IMR-90 (cell line): ENCODE results near the gene MTR. TPM values are rescaled to one million over a fixed set of nuclear protein-coding genes. Genes with fewer than 3 reads are reported as not detected.

ENCODE experiments used
- ATAC-seq: fragments of 200-7000 bp; cut with Tn5 transposase; 2 replicates; pipeline ENCODE4 v1.9.1; 2020; ENCODE audit warnings: low read depth, mild to moderate bottlenecking, moderate library complexity
- BruUV-seq: library from RNA; stranded (reverse); fragments of 400-500 nt; replicated peaks from 2 replicates; lab custom pipeline; 2021; lab: Mats Ljungman, UMichigan
- CTCF ChIA-PET: fragments of 300-600 bp; formaldehyde crosslinking; extraction: SDS; loops from one replicate; lab custom pipeline; 2021; ENCODE audit warnings: antibody characterized with exemption; lab: Yijun Ruan, JAX
- POLR2A ChIA-PET: fragments of 300-600 bp; sonication (Branson Sonifier 250); formaldehyde crosslinking; loops from one replicate; lab custom pipeline; 2022; ENCODE audit warnings: antibody characterized with exemption; ENCODE audit not compliant: unreplicated experiment; lab: Charles Lee
- DNase-seq: peaks from one replicate; pipeline ENCODE4 v3.0.0; 2013
- H2AFZ ChIP-seq: replicated peaks from 2 replicates; pipeline ENCODE3; 2013; ENCODE audit warnings: low read length, mild to moderate bottlenecking; ENCODE audit not compliant: poor library complexity
- H2AK5ac ChIP-seq: 2 replicates; pipeline ENCODE4 v1.6.1; 2013; ENCODE audit warnings: low read depth, low read length, inconsistent platforms
- H2AK9ac ChIP-seq: replicated peaks from 2 replicates; pipeline ENCODE3; 2013; ENCODE audit warnings: mild to moderate bottlenecking, low read depth, low read length, moderate library complexity; ENCODE audit not compliant: poor library complexity
- H2BK120ac ChIP-seq: 2 replicates; pipeline ENCODE4 v1.6.1; 2013; ENCODE audit warnings: low read depth, low read length, inconsistent platforms
- H2BK15ac ChIP-seq: 3 replicates; pipeline ENCODE4 v1.6.1; 2013; ENCODE audit warnings: low read depth, low read length, inconsistent platforms
- H2BK20ac ChIP-seq: 2 replicates; pipeline ENCODE4 v1.6.1; 2013; ENCODE audit warnings: low read depth, mild to moderate bottlenecking, inconsistent platforms, low read length, moderate library complexity
- H2BK5ac ChIP-seq: 2 replicates; pipeline ENCODE4 v1.6.1; 2013; ENCODE audit warnings: mild to moderate bottlenecking, low read depth, low read length, inconsistent platforms; ENCODE audit not compliant: poor library complexity, severe bottlenecking
- H3K14ac ChIP-seq: replicated peaks from 2 replicates; pipeline ENCODE4 v1.6.1; 2013; ENCODE audit warnings: low read depth, low read length, inconsistent platforms
- H3K18ac ChIP-seq: 2 replicates; pipeline ENCODE4 v1.6.1; 2013; ENCODE audit warnings: low read depth, low read length, control low read depth
- H3K23ac ChIP-seq: 2 replicates; pipeline ENCODE4 v1.6.1; 2013; ENCODE audit warnings: low read depth, low read length, inconsistent platforms
- H3K27ac ChIP-seq: 2 replicates; pipeline ENCODE4 v1.5.1; 2013; ENCODE audit warnings: mild to moderate bottlenecking, control low read depth, low read length; ENCODE audit not compliant: insufficient read depth
- H3K27me3 ChIP-seq: 2 replicates; pipeline ENCODE4 v1.6.1; 2013; ENCODE audit warnings: low read length; ENCODE audit not compliant: control insufficient read depth, insufficient read depth
- H3K36me3 ChIP-seq: 2 replicates; pipeline ENCODE4 v1.6.1; 2013; ENCODE audit warnings: low read length, mixed read lengths; ENCODE audit not compliant: control insufficient read depth, insufficient read depth
- H3K4ac ChIP-seq: 2 replicates; pipeline ENCODE4 v1.6.1; 2013; ENCODE audit warnings: low read depth, low read length, inconsistent platforms
- H3K4me1 ChIP-seq: 2 replicates; pipeline ENCODE4 v1.6.1; 2013; ENCODE audit warnings: low read length, mixed read lengths; ENCODE audit not compliant: control insufficient read depth, insufficient read depth
- H3K4me2 ChIP-seq: 2 replicates; pipeline ENCODE4 v1.6.1; 2013; ENCODE audit warnings: low read depth, mild to moderate bottlenecking, control low read depth, low read length, moderate library complexity
- H3K4me3 ChIP-seq: 2 replicates; pipeline ENCODE4 v1.5.1; 2013; ENCODE audit warnings: low read depth, mild to moderate bottlenecking, control low read depth, low read length, moderate library complexity; ENCODE audit not compliant: insufficient read depth
- H3K56ac ChIP-seq: 2 replicates; pipeline ENCODE4 v1.6.1; 2013; ENCODE audit warnings: low read length, inconsistent platforms; ENCODE audit not compliant: insufficient read depth; ENCODE audit errors: extremely low read depth
- H3K79me1 ChIP-seq, 2 experiments: 2 replicates each; pipeline ENCODE4 v1.6.1; 2013; ENCODE audit warnings: low read length in 2 of 2, inconsistent platforms in 1 of 2, low read depth in 1 of 2
- H3K9ac ChIP-seq: 2 replicates; pipeline ENCODE4 v1.6.1; 2013; ENCODE audit warnings: low read depth, low read length, control low read depth
- H3K9me1 ChIP-seq: 2 replicates; pipeline ENCODE4 v1.6.1; 2013; ENCODE audit warnings: low read length, inconsistent platforms; ENCODE audit not compliant: insufficient read depth
- H3K9me3 ChIP-seq: 2 replicates; pipeline ENCODE4 v1.6.1; 2013; ENCODE audit warnings: low read length; ENCODE audit not compliant: control insufficient read depth, insufficient read depth
- H4K20me1 ChIP-seq: 2 replicates; pipeline ENCODE4 v1.6.1; 2013; ENCODE audit warnings: low read length, inconsistent platforms; ENCODE audit not compliant: insufficient read depth
- H4K5ac ChIP-seq: 2 replicates; pipeline ENCODE4 v1.6.1; 2013; ENCODE audit warnings: mild to moderate bottlenecking, low read depth, low read length, control low read depth
- H4K8ac ChIP-seq, 2 experiments: 2 replicates each; pipeline ENCODE4 v1.6.1; 2013; ENCODE audit warnings: low read depth in 2 of 2, low read length in 2 of 2, control low read depth in 1 of 2, inconsistent platforms in 1 of 2
- H4K91ac ChIP-seq: 2 replicates; pipeline ENCODE4 v1.6.1; 2013; ENCODE audit warnings: low read depth, low read length, inconsistent platforms; ENCODE audit not compliant: insufficient read depth
- CHD1 ChIP-seq: IDR thresholded peaks from 2 replicates; pipeline ENCODE4 v1.6.1; 2012; ENCODE audit warnings: low read depth, low read length, improper control_type of control experiment
- WGBS, 2 experiments: methylation state at CpG; one replicate each; pipeline versions ENCODE4 v1.1.5 to v1.1.7; 2013; ENCODE audit warnings: missing lambda C conversion rate in 2 of 2; ENCODE audit not compliant: insufficient read length in 1 of 2; ENCODE audit errors: extremely low coverage in 2 of 2; 5-methylcytosine and 5-hydroxymethylcytosine counted together
- dilution Hi-C: fragments of 300-500 bp; cut with HindIII; formaldehyde crosslinking; loops from one replicate; pipeline ENCODE4 v1.14.3; 2018; ENCODE audit warnings: low sequenced_read_pairs; ENCODE audit not compliant: unreplicated experiment
- in situ Hi-C: fragments of 300-500 bp; cut with MboI; formaldehyde crosslinking; loops from 3 replicates; pipeline ENCODE4 v1.14.3; 2019; ENCODE audit warnings: low sequenced_read_pairs, inconsistent platforms, mixed read lengths
- intact Hi-C: fragments of 100-400 bp; cut with micrococcal nuclease; formaldehyde crosslinking; loops from 2 replicates; pipeline ENCODE4 v1.10.0; 2022
- polyA plus RNA-seq, 3 experiments: library from polyadenylated mRNA; depleted of rRNA; stranded (reverse); fragments of >200 nt; gene quantifications; 2 replicates each; pipeline ENCODE4 v1.2.3, GENCODE V29; 2012; ENCODE audit warnings: low replicate concordance in 1 of 3
- total RNA-seq: library from RNA; depleted of rRNA; stranded (reverse); fragments of >200 nt; gene quantifications from 2 replicates; pipeline ENCODE4 v1.2.3, GENCODE V29; 2012

MTR gene
- total and polyA plus RNA-seq, 2 of the 4 experiments (the other 2 are of a cell fraction) = 7.7 to 31.0 TPM

DNA sequence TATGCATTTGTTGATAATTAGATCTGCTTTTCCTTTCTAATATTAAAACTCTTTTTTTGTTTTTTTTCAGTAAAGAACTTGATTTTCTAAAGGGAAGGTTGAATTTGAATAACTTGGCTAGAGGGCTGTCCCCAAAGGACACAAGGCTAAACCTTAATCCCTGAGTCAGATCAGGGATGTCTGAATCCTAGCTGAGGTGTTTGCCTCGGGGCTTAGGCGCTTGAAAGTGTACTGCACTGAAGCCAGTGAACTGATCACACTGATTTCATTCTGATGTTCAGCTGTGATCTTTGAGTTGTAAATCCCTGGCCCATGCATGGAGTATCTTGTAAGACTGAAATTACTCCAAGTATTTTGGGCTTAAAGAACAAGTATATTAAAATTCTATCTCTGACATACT, 42.8 kb downstream of the MTR start:
- H3K14ac ChIP-seq = no peak overlapping the region
- BruUV-seq = no TSS peak
- H2AFZ ChIP-seq = no peak overlapping the region
- no peak overlapping the region for H3K56ac ChIP-seq
- DNase-seq = no peak
- peaks cover 20% of the 10 kb centered on the region for H3K36me3 ChIP-seq
- 100% methylated on average over 1 of the region's 2 CpGs; no CpG with 5 or more reads in 1 of the 2 experiments for WGBS, 2 experiments
- H4K8ac ChIP-seq = no peak overlapping the region
- H3K4me2 ChIP-seq = no peak overlapping the region
- no peaks in the 10 kb centered on the region; the same call in 1 of the 2 replicates for H3K4me1 ChIP-seq
- no peaks in the 10 kb centered on the region for H3K79me1 ChIP-seq
- H3K9me3 ChIP-seq = no peaks in the 10 kb centered on the region
- no peak overlapping the region for H2BK15ac ChIP-seq
- H3K9ac ChIP-seq = no peak overlapping the region
- dilution Hi-C loops (no loop called here), in situ Hi-C loops (no loop called here), intact Hi-C loops (no loop called here)
- no peak overlapping the region for H2AK9ac ChIP-seq
- no peak overlapping the region for H4K91ac ChIP-seq
- H2BK5ac ChIP-seq = no peak overlapping the region
- no peaks in the 10 kb centered on the region for H3K27me3 ChIP-seq
- no peak overlapping the region for H3K27ac ChIP-seq
- no peak overlapping the region for H3K4ac ChIP-seq
- H2BK120ac ChIP-seq = no peak overlapping the region
- ATAC-seq = no peak
- ChIA-PET POLR2A (no interaction called here), CTCF (no interaction called here)
- no peaks in the 10 kb centered on the region for H4K20me1 ChIP-seq
- H4K5ac ChIP-seq = no peak overlapping the region
- H2BK20ac ChIP-seq = no peak overlapping the region
- H3K23ac ChIP-seq = no peak overlapping the region
- no peaks in the 10 kb centered on the region; the same call in 1 of the 2 replicates for H3K9me1 ChIP-seq
- H3K18ac ChIP-seq = no peak overlapping the region
- no peak overlapping the region for H3K4me3 ChIP-seq
- TF ChIP-seq CHD1 = no peak
- H2AK5ac ChIP-seq = no peak overlapping the region
